Measurements from ENCODE around the gene PASK. TPM values are rescaled to one million over a fixed set of nuclear protein-coding genes. Genes with fewer than 3 reads are reported as not detected.
A peak's percentile ranks its signal among the peaks of the same experiment; 100 is the strongest.

Gene PASK
- total RNA-seq, 1 donor from 2014 or later, result 20.3 TPM

- Histone ChIP-seq H3K9me3 (ENCODE audit: low read depth) (no peaks in the 10 kb centered on the region), H3K4me1 (peaks cover 4% of the 10 kb centered on the region), H3K4me2 (no peak overlapping the region), H3F3A (ENCODE audit: low read depth) (no peaks in the 10 kb centered on the region), H3K27me3 (no peaks in the 10 kb centered on the region), H3K9ac (no peak overlapping the region), H3K79me2 (ENCODE audit: low read depth) (no peaks in the 10 kb centered on the region), H3K27ac (no peak overlapping the region), H2AFZ (replicated peaks) (no peak overlapping the region), H3K36me3 (no peaks in the 10 kb centered on the region), H3K4me3 (no peak overlapping the region), H4K20me1 (ENCODE audit: low read depth) (no peaks in the 10 kb centered on the region)
- H3K4me1 Mint-ChIP-seq, result no peaks in the 10 kb centered on the region
- no peak for TF ChIP-seq CTCF (IDR thresholded peaks at IDR 0.05)
- TF ChIP-seq EZH2phosphoT487 (IDR thresholded peaks at IDR 0.05), result no peak
- no peak for TF ChIP-seq EZH2 (IDR thresholded peaks at IDR 0.05)
- H3K9me3 Mint-ChIP-seq, result peaks cover 8% of the 10 kb centered on the region
- peaks cover 11% of the 10 kb centered on the region for H3K36me3 Mint-ChIP-seq
- no peaks in the 10 kb centered on the region for H3K27me3 Mint-ChIP-seq (ENCODE audit: insufficient read depth, low read depth)
- DNase-seq (ENCODE audit: low spot score), result no peak
- no peak overlapping the region for H3K27ac Mint-ChIP-seq
- no peak overlapping the region for H3K4me3 Mint-ChIP-seq
Measured at GRCh38 chr2:241081190-241081642, 68.1 kb downstream of the PASK start.

GRCh38 chr2:241080405-241081189 is 68.7 kb downstream of the PASK start:
- Mint-ChIP-seq H3K27me3 (ENCODE audit: insufficient read depth, low read depth) (no peaks in the 10 kb centered on the region), H3K36me3 (peaks cover 8% of the 10 kb centered on the region), H3K4me1 (no peaks in the 10 kb centered on the region), H3K27ac (no peak overlapping the region), H3K4me3 (no peak overlapping the region), H3K9me3 (peaks cover 5% of the 10 kb centered on the region)
- no peaks in the 10 kb centered on the region for H3K36me3 ChIP-seq
- no peak overlapping the region for H3K4me2 ChIP-seq
- H3K9me3 ChIP-seq (ENCODE audit: low read depth), result no peaks in the 10 kb centered on the region
- no peak overlapping the region for H2AFZ ChIP-seq (replicated peaks)
- no peak overlapping the region for H3K27ac ChIP-seq
- H3K9ac ChIP-seq, result no peak overlapping the region
- H4K20me1 ChIP-seq (ENCODE audit: low read depth), result no peaks in the 10 kb centered on the region
- H3K79me2 ChIP-seq (ENCODE audit: low read depth), result no peaks in the 10 kb centered on the region
- no peak overlapping the region for H3K4me3 ChIP-seq
- H3K4me1 ChIP-seq, result peaks cover 4% of the 10 kb centered on the region
- no peak for DNase-seq (ENCODE audit: low spot score)
- H3F3A ChIP-seq (ENCODE audit: low read depth), result no peaks in the 10 kb centered on the region
- TF ChIP-seq EZH2phosphoT487 (IDR thresholded peaks at IDR 0.05) (no peak), EZH2 (IDR thresholded peaks at IDR 0.05) (no peak), CTCF (IDR thresholded peaks at IDR 0.05) (no peak)
- H3K27me3 ChIP-seq, result no peaks in the 10 kb centered on the region

- Histone ChIP-seq H3K4me2 (no peak overlapping the region), H3K79me2 (ENCODE audit: low read depth) (no peaks in the 10 kb centered on the region), H3K9me3 (ENCODE audit: low read depth) (no peaks in the 10 kb centered on the region), H4K20me1 (ENCODE audit: low read depth) (no peaks in the 10 kb centered on the region), H2AFZ (replicated peaks) (no peak overlapping the region), H3F3A (ENCODE audit: low read depth) (no peaks in the 10 kb centered on the region), H3K4me3 (no peak overlapping the region), H3K4me1 (no peaks in the 10 kb centered on the region), H3K36me3 (no peaks in the 10 kb centered on the region), H3K27ac (no peak overlapping the region), H3K9ac (no peak overlapping the region), H3K27me3 (no peaks in the 10 kb centered on the region)
- peaks cover 5% of the 10 kb centered on the region for H3K4me1 Mint-ChIP-seq
- H3K27me3 Mint-ChIP-seq (ENCODE audit: insufficient read depth, low read depth), result peaks cover 5% of the 10 kb centered on the region
- no peak for DNase-seq (ENCODE audit: low spot score)
- H3K4me3 Mint-ChIP-seq, result no peak overlapping the region
- no peak for TF ChIP-seq CTCF (IDR thresholded peaks at IDR 0.05)
- no peak for TF ChIP-seq EZH2phosphoT487 (IDR thresholded peaks at IDR 0.05)
- TF ChIP-seq EZH2 (IDR thresholded peaks at IDR 0.05), result no peak
- peak overlapping the region; percentile 48 for H3K27ac Mint-ChIP-seq
- H3K9me3 Mint-ChIP-seq, result no peaks in the 10 kb centered on the region
- H3K36me3 Mint-ChIP-seq, result peaks cover 2% of the 10 kb centered on the region
Measured at GRCh38 chr2:241074901-241075540, 74.3 kb downstream of the PASK start.

Measured in neural progenitor cell (in vitro differentiated cells).